Body of pancreas (tissue), 4 donors: ENCODE results near the gene ARCN1. TPM values are rescaled to one million over a fixed set of nuclear protein-coding genes. Genes with fewer than 3 reads are reported as not detected.

ENCODE experiments used
- ATAC-seq: fragments of 150-250 bp; one replicate; pipeline ENCODE4 v1.9.1; 2016
- DNase-seq, 4 donors: peaks; one replicate each; pipeline ENCODE4 v3.0.0-alpha.2; 2019
- H3K27ac ChIP-seq, 4 donors: fragments of 200-600 bp; sonication (generic); 1 replicate in 3 of 4; 2 replicates in 1 of 4; pipeline versions ENCODE4 v1.5.1 to v1.6.1; 2016 to 2019; ENCODE audit warnings: mild to moderate bottlenecking in 1 of 4, mixed read lengths in 1 of 4, moderate library complexity in 1 of 4
- H3K27me3 ChIP-seq, 2 donors: fragments of 200-600 bp; sonication (generic); one replicate each; pipeline ENCODE4 v1.6.0; 2016; ENCODE audit warnings: mild to moderate bottlenecking in 1 of 2
- H3K36me3 ChIP-seq, 2 donors: fragments of 200-600 bp; sonication (generic); replicated peaks in 1 of 2; 2 replicates each; pipeline ENCODE4 v1.5.1; 2016; ENCODE audit warnings: low read depth in 2 of 2; ENCODE audit not compliant: insufficient read depth in 1 of 2
- H3K4me1 ChIP-seq: fragments of 200-600 bp; sonication (generic); one replicate; pipeline ENCODE4 v1.6.0; 2016
- H3K4me3 ChIP-seq, 2 donors: fragments of 200-600 bp; sonication (generic); 1 replicate in 1 of 2; 2 replicates in 1 of 2; pipeline ENCODE4 v1.5.1; 2016 to 2019
- H3K9me3 ChIP-seq, 3 donors: fragments of 200-600 bp; sonication (generic); 1 replicate in 2 of 3; 2 replicates in 1 of 3; pipeline ENCODE4 v1.5.1; 2016
- POLR2A ChIP-seq, 3 donors: fragments of 450-650 bp; IDR thresholded peaks; one replicate each; pipeline ENCODE4 v1.6.1; 2016; ENCODE audit warnings: antibody characterized with exemption in 3 of 3, mild to moderate bottlenecking in 2 of 3
- WGBS, 2 donors: methylation state at CpG; one replicate each; pipeline ENCODE4 v1.1.5; 2017; 5-methylcytosine and 5-hydroxymethylcytosine counted together
- intact Hi-C: fragments of 100-400 bp; cut with DNase I; formaldehyde crosslinking; loops from one replicate; pipeline ENCODE4 v1.15.1; 2023
- total RNA-seq, 2 donors: library from RNA; depleted of rRNA; stranded (reverse); fragments of >200 nt; gene quantifications; one replicate each; pipeline ENCODE4 v1.1.0, GENCODE V29; 2016
- TF ChIP-seq, protein P1 (sequence below), 7 experiments: fragments of 450-650 bp in 4 of 7; fragments of 200-600 bp in 3 of 7; sonication (generic) in 3 of 7; IDR thresholded peaks; one replicate each; pipeline ENCODE4 v1.5.1; 2016 to 2019; ENCODE audit warnings: antibody characterized with exemption in 7 of 7

ARCN1 gene
- total RNA-seq, 2 donors from 2014 or later: 49.8 to 64.3 TPM

DNA sequence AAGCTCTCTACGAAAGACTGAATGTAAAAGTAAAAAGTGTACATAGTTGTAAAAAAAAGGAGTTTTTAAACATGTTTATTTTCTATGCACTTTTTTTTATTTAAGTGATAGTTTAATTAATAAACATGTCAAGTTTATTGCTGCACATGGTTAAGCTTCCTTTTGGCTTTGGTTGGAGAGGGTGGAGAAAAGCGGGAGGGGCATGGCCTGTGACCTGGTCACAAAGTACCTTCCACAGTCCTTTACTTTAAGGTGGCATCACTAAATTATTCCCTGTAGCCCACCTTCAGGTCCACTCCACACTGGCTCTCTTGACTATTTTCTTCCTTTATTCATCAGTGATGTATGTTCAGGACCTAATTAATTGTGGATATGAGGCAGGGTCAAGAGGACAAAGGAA, 45.5 kb upstream of the ARCN1 start:
- intact Hi-C loops: no loop called here
- Histone ChIP-seq H3K4me3 (no peak overlapping the region), H3K4me1 (peaks cover 29% of the 10 kb centered on the region), H3K36me3 (peaks cover 0 to 7% of the 10 kb centered on the region in 2 donors), H3K27me3 (no peaks in the 10 kb centered on the region), H3K9me3 (no peaks in the 10 kb centered on the region), H3K27ac (no peak overlapping the region)
- WGBS, 2 donors: 70 to 78% methylated on average over 2 of the region's 2 CpGs
- TF ChIP-seq POLR2A (IDR thresholded peaks at IDR 0.05): no peak
- TF ChIP-seq, protein P1, sequence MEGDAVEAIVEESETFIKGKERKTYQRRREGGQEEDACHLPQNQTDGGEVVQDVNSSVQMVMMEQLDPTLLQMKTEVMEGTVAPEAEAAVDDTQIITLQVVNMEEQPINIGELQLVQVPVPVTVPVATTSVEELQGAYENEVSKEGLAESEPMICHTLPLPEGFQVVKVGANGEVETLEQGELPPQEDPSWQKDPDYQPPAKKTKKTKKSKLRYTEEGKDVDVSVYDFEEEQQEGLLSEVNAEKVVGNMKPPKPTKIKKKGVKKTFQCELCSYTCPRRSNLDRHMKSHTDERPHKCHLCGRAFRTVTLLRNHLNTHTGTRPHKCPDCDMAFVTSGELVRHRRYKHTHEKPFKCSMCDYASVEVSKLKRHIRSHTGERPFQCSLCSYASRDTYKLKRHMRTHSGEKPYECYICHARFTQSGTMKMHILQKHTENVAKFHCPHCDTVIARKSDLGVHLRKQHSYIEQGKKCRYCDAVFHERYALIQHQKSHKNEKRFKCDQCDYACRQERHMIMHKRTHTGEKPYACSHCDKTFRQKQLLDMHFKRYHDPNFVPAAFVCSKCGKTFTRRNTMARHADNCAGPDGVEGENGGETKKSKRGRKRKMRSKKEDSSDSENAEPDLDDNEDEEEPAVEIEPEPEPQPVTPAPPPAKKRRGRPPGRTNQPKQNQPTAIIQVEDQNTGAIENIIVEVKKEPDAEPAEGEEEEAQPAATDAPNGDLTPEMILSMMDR (IDR thresholded peaks at IDR 0.05): no peak
- no peak for DNase-seq
- ATAC-seq: no peak

DNA sequence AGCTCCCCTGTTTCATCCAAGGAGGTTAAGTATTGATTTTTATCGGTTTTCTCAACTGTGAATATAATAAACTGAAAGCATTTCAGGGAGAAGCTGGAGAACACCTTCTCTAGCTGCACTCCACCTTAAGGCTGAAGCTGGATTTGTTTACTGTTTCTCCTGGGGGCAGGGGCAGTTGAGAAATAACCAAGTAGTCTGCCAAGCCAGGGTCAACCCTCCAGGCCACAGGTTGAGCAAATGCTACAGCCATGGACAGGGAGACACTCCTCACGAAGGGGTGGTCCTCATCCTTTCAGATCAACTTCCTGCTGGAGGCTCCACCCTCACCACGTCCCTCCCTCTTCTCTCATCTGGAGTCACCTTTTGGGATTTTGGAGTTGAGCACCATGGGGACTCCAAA, 45.1 kb upstream of the ARCN1 start, which contains the start of gene TTC36:
Gene TTC36 (plus strand): TSS at position 366 of the 400 bp plus-strand sequence. CDS start 21 bp downstream, at position 387.
- no peaks in the 10 kb centered on the region for H3K27me3 ChIP-seq
- DNase-seq (no peak), ATAC-seq (no peak)
- no peak within 1 kb of the TSS for H3K4me3 ChIP-seq
- H3K4me1 ChIP-seq: peaks cover 33% of the 10 kb centered on the region
- H3K9me3 ChIP-seq: no peaks in the 10 kb centered on the region
- no peak within 1 kb of the TSS for H3K27ac ChIP-seq
- TF ChIP-seq, protein P1 (IDR thresholded peaks at IDR 0.05): no peak
- TF ChIP-seq POLR2A (IDR thresholded peaks at IDR 0.05): no peak
- 47 to 53% methylated on average over 3 of the region's 3 CpGs for WGBS, 2 donors
- intact Hi-C loops: no loop called here
- H3K36me3 ChIP-seq: peaks cover 0 to 4% of the 10 kb centered on the region in 2 donors

DNA sequence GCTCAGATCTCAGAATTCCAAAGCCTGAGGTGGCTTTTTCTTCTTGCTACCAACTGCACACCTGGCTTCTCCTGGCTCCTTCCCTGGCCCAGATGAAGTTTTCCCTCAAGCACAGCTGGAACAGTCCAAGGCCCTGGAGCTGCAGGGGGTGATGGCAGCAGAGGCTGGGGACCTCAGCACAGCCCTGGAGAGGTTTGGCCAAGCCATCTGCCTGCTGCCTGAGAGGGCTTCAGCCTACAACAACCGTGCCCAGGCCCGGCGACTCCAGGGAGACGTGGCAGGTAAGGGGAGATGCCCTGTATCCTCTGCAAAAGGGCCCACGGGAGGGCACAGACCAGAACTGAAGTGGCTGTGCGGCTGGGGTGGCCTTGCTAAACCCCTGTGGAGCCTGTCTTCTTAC, 43.7 kb upstream of the ARCN1 start:
- Histone ChIP-seq H3K9me3 (no peaks in the 10 kb centered on the region), H3K36me3 (peaks cover 0 to 4% of the 10 kb centered on the region in 2 donors), H3K27me3 (no peaks in the 10 kb centered on the region), H3K27ac (no peak overlapping the region), H3K4me1 (peaks cover 35% of the 10 kb centered on the region), H3K4me3 (no peak overlapping the region)
- DNase-seq (no peak), ATAC-seq (no peak)
- WGBS, 2 donors: 78 to 86% methylated on average over 3 to 6 of the region's 6 CpGs
- no peak for TF ChIP-seq POLR2A (IDR thresholded peaks at IDR 0.05)
- TF ChIP-seq, protein P1 (IDR thresholded peaks at IDR 0.05): no peak
- intact Hi-C loops: no loop called here

DNA sequence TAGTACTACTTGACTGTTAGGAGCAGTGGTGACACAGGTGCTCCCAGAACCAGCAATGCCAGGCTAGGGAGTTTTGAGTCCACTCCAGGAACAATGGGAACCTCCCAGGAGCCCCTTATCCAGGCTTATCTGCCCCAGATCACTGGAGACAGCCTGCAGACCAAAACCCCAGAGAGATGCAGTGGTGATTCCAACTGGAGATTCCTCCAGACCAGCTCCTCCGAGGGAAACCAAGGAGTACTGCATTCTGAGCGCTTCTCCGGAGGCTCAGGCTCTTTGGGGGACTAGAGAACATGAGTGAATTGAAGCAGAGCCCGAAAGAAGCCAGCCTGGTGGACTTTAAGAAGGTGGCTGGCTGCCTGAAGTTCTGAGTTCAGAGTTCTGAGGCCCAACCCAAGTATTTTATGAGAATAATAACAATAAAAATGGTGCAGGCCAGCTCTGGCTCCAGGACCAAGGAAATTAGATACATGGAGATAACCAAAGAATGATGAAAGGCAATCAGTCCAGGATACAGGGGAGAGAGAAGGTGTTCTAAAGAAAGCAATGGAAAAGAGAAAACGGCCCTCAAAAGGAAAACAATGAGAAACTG, 42.5 kb upstream of the ARCN1 start:
- H3K27me3 ChIP-seq: no peaks in the 10 kb centered on the region
- H3K27ac ChIP-seq: peak overlapping the region in 1 of 4 donors; percentile 80
- TF ChIP-seq POLR2A (IDR thresholded peaks at IDR 0.05): no peak
- TF ChIP-seq, protein P1 (IDR thresholded peaks at IDR 0.05): no peak
- peaks cover 35% of the 10 kb centered on the region for H3K4me1 ChIP-seq
- DNase-seq (no peak), ATAC-seq (no peak)
- intact Hi-C loops: no loop called here
- H3K4me3 ChIP-seq: no peak overlapping the region
- 60 to 70% methylated on average over 5 of the region's 5 CpGs for WGBS, 2 donors
- H3K9me3 ChIP-seq: no peaks in the 10 kb centered on the region
- H3K36me3 ChIP-seq: no peaks in the 10 kb centered on the region

DNA sequence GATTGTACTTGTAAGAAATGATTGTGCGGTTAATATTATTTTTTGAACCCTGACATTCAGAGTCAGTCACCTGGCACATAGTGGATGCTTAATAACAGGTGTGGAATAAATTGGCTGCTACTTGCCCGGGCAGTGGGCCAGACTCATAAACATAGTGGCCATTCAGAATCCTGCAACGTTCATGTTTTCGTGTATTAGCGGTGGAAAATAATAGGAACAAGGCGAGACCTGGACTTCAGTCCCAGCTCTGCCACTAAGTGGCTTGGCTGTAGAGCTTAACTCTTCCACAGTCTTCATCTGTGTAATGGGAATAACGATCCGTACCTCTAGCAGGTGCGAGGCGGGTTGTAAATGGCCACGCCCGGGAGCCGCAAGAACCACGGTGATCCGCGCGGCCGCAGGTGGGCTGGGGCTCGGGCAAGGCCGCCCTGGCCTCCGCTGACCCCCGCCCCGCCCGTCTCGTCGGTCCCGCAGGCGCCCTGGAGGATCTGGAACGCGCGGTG, 42.0 kb upstream of the ARCN1 start:
- no peaks in the 10 kb centered on the region for H3K36me3 ChIP-seq
- peaks cover 35% of the 10 kb centered on the region for H3K4me1 ChIP-seq
- H3K9me3 ChIP-seq: no peaks in the 10 kb centered on the region
- TF ChIP-seq, protein P1 (IDR thresholded peaks at IDR 0.05): peak in 2 of 7 experiments; percentile 4 to 15
- TF ChIP-seq POLR2A (IDR thresholded peaks at IDR 0.05): no peak
- peak; percentile 31 to 68 (median 36) for DNase-seq
- intact Hi-C loops: no loop called here
- H3K4me3 ChIP-seq: peak overlapping the region; percentile 80 to 91
- ATAC-seq: peak; percentile 62
- no peaks in the 10 kb centered on the region for H3K27me3 ChIP-seq
- peak overlapping the region; percentile 52 to 81 (median 72) for H3K27ac ChIP-seq
- 3 to 5% methylated on average over 6 to 31 of the region's 31 CpGs for WGBS, 2 donors
